ENCODE results near the gene LSAMP. TPM values are rescaled to one million over a fixed set of nuclear protein-coding genes. Genes with fewer than 3 reads are reported as not detected.
"Not testable (repeated sequence)": the region's sequence is repeated elsewhere in the genome, so short reads cannot be mapped to it uniquely, and the experiment has no call there.

The LSAMP gene
- total RNA-seq, 1 donor from 2014 or later: 19.9 TPM

DNA sequence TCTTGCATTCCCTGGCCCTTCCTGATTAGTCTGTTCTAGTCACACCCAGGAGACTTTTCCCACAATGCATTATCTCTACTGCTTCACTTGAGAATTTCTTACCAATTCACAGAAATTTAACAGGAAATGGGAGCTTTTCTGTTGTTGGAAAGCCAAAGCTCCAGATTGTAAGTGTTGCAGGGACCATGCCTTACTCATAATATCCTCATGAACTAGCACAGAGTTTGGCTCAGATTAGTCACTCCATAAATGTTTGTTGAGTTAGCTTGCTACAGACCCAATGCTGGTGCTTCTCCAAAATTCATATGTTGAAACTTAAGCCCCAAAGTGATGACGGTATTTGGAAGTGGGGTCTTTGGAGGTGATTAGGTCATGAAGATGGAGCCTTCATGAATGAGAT, 589.4 kb downstream of the LSAMP start:
- DNase-seq: no peak
- intact Hi-C loops (cut with micrococcal nuclease): no loop called here
- ATAC-seq: no peak

- DNase-seq: no peak
- no peak for ATAC-seq
- intact Hi-C loops (cut with micrococcal nuclease): no loop called here
Measured at GRCh38 chr3:115853104-115853503, 592.2 kb downstream of the LSAMP start.

- no peak for DNase-seq
- intact Hi-C loops (cut with micrococcal nuclease): no loop called here
- ATAC-seq: no peak
Measured at GRCh38 chr3:115852278-115852677, 593.0 kb downstream of the LSAMP start.

DNA sequence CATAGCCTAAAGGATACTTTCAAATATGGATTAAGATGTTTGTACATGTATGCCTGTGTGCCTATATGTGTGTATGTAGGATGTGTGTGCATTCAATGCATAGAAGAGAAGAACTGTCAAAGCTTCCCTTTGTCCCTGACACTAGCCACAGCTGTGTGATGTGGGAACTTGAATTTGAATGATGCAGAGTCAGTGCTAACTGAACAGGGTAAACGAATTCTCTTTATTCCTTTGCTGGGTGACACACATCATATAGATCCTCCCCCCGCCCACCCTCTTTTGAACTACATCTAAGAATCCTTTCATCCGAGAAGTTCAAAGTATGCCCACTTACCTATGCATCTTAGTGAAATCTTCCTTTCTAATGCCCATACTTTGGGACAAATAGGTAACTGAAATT, 593.7 kb downstream of the LSAMP start:
- intact Hi-C loops (cut with micrococcal nuclease): no loop called here
- DNase-seq (no peak), ATAC-seq (no peak)

- ATAC-seq (no peak), DNase-seq (no peak)
- intact Hi-C loops (cut with micrococcal nuclease): no loop called here
Measured at GRCh38 chr3:115848641-115849040, 596.6 kb downstream of the LSAMP start.

GRCh38 chr3:115845986-115846385, 599.3 kb downstream of the LSAMP start:
- intact Hi-C loops (cut with micrococcal nuclease): no loop called here
- no peak for ATAC-seq
- DNase-seq: no peak

DNA sequence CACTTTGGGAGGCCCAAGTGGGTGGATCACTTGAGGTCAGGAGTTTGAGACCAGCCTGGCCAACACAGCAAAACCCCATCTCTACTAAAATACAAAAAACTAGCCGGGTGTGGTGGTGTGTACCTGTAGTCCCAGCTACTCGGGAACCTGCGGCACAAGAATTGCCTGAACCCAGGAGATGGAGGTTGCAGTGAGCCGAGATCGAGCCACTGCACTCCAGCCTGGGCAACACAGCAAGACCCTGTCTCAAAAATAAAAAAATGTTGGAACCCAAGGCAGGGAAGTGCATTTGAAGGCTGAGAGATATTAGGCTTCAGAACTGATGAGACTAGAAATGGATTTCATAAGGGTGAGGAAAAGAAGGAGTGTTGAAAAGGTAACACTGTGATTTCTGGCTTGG, 600.6 kb downstream of the LSAMP start:
- ATAC-seq; intact Hi-C loops (cut with micrococcal nuclease); DNase-seq: not testable (repeated sequence)

GRCh38 chr3:115843206-115843605, 602.1 kb downstream of the LSAMP start:
- DNase-seq (no peak), ATAC-seq (no peak)
- intact Hi-C loops (cut with micrococcal nuclease): no loop called here

DNA sequence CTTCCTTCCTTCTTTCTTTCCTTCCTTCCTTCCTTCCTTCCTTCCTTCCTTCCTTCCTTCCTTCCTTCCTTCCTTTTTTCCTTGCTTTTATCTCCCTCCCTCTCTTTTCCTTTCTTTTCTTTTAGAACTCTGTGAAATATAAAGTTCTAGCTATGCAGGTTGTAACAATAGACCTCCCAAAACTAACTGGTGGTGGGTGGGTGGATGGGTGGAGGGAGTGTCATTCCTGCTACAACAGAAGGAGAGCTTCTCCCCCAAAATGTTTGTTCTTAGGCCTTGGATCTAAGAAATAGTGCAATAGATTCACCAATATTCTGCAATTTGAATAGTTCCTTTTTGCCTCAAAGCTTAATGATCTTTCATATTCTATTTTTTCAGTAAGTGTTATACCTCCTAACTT, 606.0 kb downstream of the LSAMP start:
- ATAC-seq (no peak), DNase-seq (no peak)
- intact Hi-C loops (cut with micrococcal nuclease): no loop called here

- no peak for ATAC-seq
- intact Hi-C loops (cut with micrococcal nuclease): no loop called here
Measured at GRCh38 chr3:115838786-115839185, 606.5 kb downstream of the LSAMP start.

DNA sequence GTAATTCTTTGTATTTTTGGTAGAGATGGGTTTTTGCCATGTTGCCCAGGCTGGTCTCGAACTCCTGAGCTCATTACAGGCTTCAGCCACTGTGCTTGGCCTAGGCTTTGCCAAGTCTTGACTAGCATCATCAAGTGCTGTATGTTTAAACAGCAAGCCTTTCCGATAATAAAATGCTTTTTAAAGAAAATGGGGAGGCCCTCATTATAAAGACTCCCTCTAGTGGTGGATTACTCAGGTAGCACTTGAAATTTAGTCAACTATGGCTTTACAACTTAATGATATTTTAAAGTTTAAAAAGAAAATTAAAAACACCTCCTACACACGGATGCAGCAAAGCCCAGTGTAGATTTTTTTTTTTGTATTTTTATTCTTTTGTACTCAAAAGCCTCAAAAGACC, 608.3 kb downstream of the LSAMP start:
- ATAC-seq: no peak
- no peak for DNase-seq
- intact Hi-C loops (cut with micrococcal nuclease): no loop called here

More at GRCh38 chr3:115838786-115839185, 606.5 kb downstream of the LSAMP start:
- no peak for DNase-seq

- intact Hi-C loops (cut with micrococcal nuclease): no loop called here
- DNase-seq: no peak
Measured at GRCh38 chr3:115835946-115836345, 609.3 kb downstream of the LSAMP start.

GRCh38 chr3:115834068-115834467, 611.2 kb downstream of the LSAMP start:
- intact Hi-C loops (cut with micrococcal nuclease): no loop called here
- DNase-seq: no peak
- ATAC-seq: no peak

More at GRCh38 chr3:115835946-115836345, 609.3 kb downstream of the LSAMP start:
- ATAC-seq: no peak

DNA sequence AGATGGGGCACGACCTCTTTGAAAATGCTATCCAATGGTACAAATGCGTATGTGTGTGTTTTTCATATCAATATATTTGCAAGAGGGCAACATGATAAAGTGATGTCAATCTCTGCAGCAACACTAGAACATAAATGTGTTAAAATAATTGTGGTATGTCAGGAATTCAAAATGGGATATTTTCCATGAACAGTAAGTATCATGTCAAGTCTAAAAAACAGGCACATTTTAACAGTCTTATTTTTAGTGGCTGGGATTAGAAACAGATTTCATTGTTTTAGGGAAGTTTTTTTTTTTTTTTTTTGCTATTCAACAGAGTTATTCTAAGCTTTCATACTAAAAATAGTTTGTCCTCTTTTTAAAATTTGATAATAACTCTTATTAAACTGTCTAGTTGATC, 612.2 kb downstream of the LSAMP start:
- DNase-seq (no peak), ATAC-seq (no peak)
- intact Hi-C loops (cut with micrococcal nuclease): no loop called here

DNA sequence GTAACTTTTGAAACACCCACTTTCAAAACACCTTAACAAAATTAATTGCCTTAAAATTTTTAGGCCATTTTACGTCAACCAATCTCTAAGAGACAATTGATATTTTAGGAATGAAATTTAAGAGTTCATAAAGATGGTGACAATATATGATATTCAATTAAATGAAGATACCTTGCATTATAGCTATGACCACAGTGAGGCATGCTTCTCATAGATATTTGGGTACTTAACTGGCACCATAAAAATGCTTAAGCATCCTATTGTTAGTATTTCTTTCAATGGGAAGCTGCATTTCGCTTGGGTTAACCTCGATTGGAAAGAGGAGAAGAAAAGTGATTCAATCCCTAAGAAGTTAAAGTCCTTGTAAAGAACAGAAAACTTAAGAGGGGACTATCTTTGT, 613.0 kb downstream of the LSAMP start:
- ATAC-seq (no peak), DNase-seq (no peak)
- intact Hi-C loops (cut with micrococcal nuclease): no loop called here

DNA sequence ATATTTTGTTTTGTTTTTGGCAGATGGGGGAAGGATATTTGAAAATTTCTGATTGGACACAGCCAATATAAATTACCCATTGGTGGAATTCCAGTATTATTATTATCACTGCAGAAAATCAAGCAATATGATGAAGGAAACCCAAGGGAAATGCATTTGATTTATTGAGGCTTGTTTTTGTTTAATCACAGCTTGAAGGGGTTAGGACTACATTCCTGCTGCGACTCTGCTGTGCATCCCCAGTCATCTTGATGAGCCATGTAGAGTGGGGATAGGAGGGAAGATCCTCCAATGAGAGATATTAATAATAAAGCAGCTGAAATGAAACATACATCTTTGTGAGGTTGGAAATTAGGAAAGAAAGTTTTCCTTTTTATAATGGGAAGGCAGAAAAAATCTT, 613.4 kb downstream of the LSAMP start:
- no peak for ATAC-seq
- intact Hi-C loops (cut with micrococcal nuclease): no loop called here
- no peak for DNase-seq

- DNase-seq (no peak), ATAC-seq (no peak)
- intact Hi-C loops (cut with micrococcal nuclease): no loop called here
Measured at GRCh38 chr3:115830764-115831395, 614.4 kb downstream of the LSAMP start.

- ATAC-seq: no peak
- DNase-seq: no peak
- intact Hi-C loops (cut with micrococcal nuclease): no loop called here
Measured at GRCh38 chr3:115828401-115828800, 616.9 kb downstream of the LSAMP start.

- intact Hi-C loops (cut with micrococcal nuclease): no loop called here
- ATAC-seq (no peak), DNase-seq (no peak)
Measured at GRCh38 chr3:115827495-115827894, 617.8 kb downstream of the LSAMP start.

- DNase-seq (no peak), ATAC-seq (no peak)
- intact Hi-C loops (cut with micrococcal nuclease): no loop called here
Measured at GRCh38 chr3:115825046-115825445, 620.2 kb downstream of the LSAMP start.

- intact Hi-C loops (cut with micrococcal nuclease): no loop called here
- DNase-seq (no peak), ATAC-seq (no peak)
Measured at GRCh38 chr3:115823083-115823482, 622.2 kb downstream of the LSAMP start.

DNA sequence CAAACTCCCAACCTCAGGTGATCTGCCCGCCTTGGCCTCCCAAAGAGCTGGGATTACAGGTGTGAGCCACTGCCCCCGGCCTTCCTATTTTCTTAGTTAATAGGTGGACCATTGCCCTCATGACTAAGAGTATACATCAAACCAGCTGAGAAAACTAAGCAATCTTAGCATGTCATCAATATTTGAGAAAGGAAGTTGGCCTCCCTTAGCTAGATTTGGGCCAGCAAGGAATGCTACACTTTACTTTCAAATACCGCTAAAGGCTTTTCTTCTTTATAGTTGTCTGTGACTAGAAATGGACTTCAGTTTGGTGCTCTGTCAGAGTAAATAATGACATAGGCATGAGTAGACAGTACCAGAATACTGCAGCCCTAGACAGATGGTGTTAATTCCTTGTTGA, 622.7 kb downstream of the LSAMP start:
- no peak for DNase-seq
- intact Hi-C loops (cut with micrococcal nuclease): no loop called here
- ATAC-seq: no peak

Data from left ventricle myocardium superior (tissue), 1 donor.